Renal cortex interstitium (tissue), 11 donors: ENCODE measurements around the gene ESR1. TPM values are rescaled to one million over a fixed set of nuclear protein-coding genes. Genes with fewer than 3 reads are reported as not detected.
"Not testable (repeated sequence)": the region's sequence is repeated elsewhere in the genome, so short reads cannot be mapped to it uniquely, and the experiment has no call there.

ENCODE experiments used
- DNase-seq, 11 donors: peaks; one replicate each; pipeline ENCODE4 v3.0.0-alpha.2; 2013; ENCODE audit warnings: low read depth in 9 of 11, low spot score in 4 of 11; ENCODE audit errors: extremely low read depth in 1 of 11
- polyA plus RNA-seq, 3 donors: library from polyadenylated mRNA; unstranded; fragments of 120-200 nt; gene quantifications; one replicate each; pipeline ENCODE4 v1.2.1, GENCODE V29; 2013; ENCODE audit not compliant: insufficient read length in 3 of 3

The ESR1 gene
- polyA plus RNA-seq, 3 donors: 0.53 to 3.1 (median 0.68) TPM

GRCh38 chr6:152070556-152070955, 263.1 kb downstream of the ESR1 start:
- DNase-seq: no peak

GRCh38 chr6:152071318-152071717, 263.8 kb downstream of the ESR1 start:
- no peak for DNase-seq

- DNase-seq: no peak
These were observed 264.4 kb downstream of the ESR1 start for GRCh38 chr6:152071843-152072242.

GRCh38 chr6:152076242-152076641, 268.8 kb downstream of the ESR1 start:
- DNase-seq: not testable (repeated sequence)

GRCh38 chr6:152078001-152078400, 270.5 kb downstream of the ESR1 start:
- no peak for DNase-seq

GRCh38 chr6:152078804-152079203, 271.3 kb downstream of the ESR1 start:
- no peak for DNase-seq

- DNase-seq: peak in 5 of 11 donors; percentile 15 to 34 (median 20)
These were observed 278.0 kb downstream of the ESR1 start for GRCh38 chr6:152085451-152085921.

GRCh38 chr6:152086223-152086873, 278.9 kb downstream of the ESR1 start:
- DNase-seq: no peak

GRCh38 chr6:152087096-152087495, 279.6 kb downstream of the ESR1 start:
- no peak for DNase-seq

GRCh38 chr6:152087701-152088100, 280.2 kb downstream of the ESR1 start:
- DNase-seq: no peak

GRCh38 chr6:152089992-152090391, 282.5 kb downstream of the ESR1 start:
- no peak for DNase-seq

- no peak for DNase-seq
These were observed 283.7 kb downstream of the ESR1 start for GRCh38 chr6:152091201-152091600.

GRCh38 chr6:152091851-152092341, 284.4 kb downstream of the ESR1 start:
- DNase-seq: no peak

- DNase-seq: no peak
These were observed 286.2 kb downstream of the ESR1 start for GRCh38 chr6:152093711-152094110.

GRCh38 chr6:152094276-152094675, 286.8 kb downstream of the ESR1 start:
- no peak for DNase-seq

- no peak for DNase-seq
These were observed 287.6 kb downstream of the ESR1 start for GRCh38 chr6:152094992-152095592.

GRCh38 chr6:152096863-152097496, 289.5 kb downstream of the ESR1 start:
- no peak for DNase-seq

- no peak for DNase-seq
These were observed 291.2 kb downstream of the ESR1 start for GRCh38 chr6:152098683-152099082.

- DNase-seq: no peak
These were observed 292.1 kb downstream of the ESR1 start for GRCh38 chr6:152099446-152100182.
